NT2/D1 (cell line): ENCODE results near the gene HSH2D.

Experiments used
- SUZ12 ChIP-seq: IDR thresholded peaks from 2 replicates; pipeline ENCODE4 v1.6.1; 2011; ENCODE audit not compliant: insufficient read length, insufficient read depth; ENCODE audit errors: extremely low read depth
- YY1 ChIP-seq: IDR thresholded peaks from 2 replicates; pipeline ENCODE4 v1.6.1; 2011; ENCODE audit not compliant: insufficient read length, insufficient read depth
- ZNF274 ChIP-seq: IDR thresholded peaks from 2 replicates; pipeline ENCODE4 v1.6.1; 2011; ENCODE audit warnings: mild to moderate bottlenecking, low read depth, low read length

DNA sequence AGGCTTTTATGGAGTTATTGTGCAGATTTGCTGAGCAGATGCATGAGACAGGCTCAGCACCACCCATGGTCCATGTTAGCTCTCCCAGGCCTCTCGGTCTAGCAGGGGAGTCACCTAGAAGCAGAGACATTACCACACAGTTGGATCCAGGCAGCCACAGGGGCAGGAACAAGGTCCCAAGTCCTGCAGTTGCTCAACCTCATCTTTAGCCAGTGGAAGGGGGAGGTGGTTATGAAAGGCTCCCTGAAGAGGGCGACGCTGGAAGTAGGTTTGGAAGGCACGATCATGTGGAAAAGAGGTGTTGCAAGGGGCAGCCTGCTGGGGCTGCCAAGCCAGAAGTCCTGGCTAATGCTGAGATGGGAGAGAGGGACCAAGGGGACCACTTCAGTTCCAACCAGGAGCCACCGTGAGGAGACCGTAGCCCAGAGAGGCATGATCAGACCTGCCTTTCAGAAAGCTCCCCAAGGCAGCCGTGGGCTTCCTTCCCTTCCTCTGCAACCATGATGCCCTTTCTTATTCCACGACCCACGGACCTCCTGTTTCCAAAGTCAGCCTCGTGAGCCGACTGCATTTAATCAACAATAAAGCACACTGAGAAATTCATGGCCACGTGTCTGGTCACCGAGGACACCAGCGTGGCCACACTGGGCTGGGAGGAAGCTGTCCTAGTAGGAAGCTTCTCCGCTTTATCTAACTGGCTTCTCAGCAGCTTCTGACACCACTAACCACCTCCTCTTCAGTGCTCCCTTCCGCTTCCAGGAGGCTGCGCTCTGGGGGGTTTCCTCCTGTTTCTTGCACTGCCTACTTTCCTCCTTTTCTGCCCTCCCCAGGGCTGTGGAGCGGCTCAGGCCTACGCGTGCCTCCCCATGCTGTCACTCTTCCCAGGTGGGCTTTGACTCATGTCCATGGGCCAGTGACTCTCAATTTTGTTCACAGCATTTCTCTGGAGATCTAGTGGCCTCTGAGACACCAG is 56.8 kb downstream of the HSH2D start:
- TF ChIP-seq SUZ12 (no peak), ZNF274 (no peak), YY1 (no peak)
